ENCODE data around the gene PRADC1. TPM values are rescaled to one million over a fixed set of nuclear protein-coding genes. Genes with fewer than 3 reads are reported as not detected.

Gene PRADC1
- total RNA-seq, 1 donor from 2014 or later: 24.4 TPM

DNA sequence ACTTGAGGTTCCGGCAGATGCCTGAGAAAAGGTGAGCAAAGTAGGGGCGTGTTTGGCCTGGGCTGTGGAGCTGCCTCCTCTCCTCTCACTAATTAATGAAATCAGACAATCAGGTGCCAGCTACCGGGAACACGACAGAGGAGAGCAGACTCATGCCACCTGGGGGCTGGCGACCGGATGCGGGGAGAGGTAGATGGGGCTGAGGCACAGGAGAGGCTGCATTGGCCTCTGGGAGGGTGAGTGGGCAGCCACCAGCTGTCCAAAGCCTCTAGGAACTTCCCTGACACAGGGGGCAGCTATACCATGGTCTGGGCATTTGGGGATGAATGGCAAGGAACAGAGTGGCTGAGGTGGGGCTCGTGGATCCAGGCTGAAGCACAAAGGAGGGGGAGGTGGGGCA is 26.2 kb upstream of the PRADC1 start:
- no peak for ATAC-seq
- no peak for DNase-seq (ENCODE audit: low spot score)

- ATAC-seq: no peak
- DNase-seq (ENCODE audit: low spot score): no peak
Measured at GRCh38 chr2:73258913-73259215, 25.8 kb upstream of the PRADC1 start.

- DNase-seq (ENCODE audit: low spot score) (no peak), ATAC-seq (no peak)
Measured at GRCh38 chr2:73258186-73258912, 25.3 kb upstream of the PRADC1 start.

DNA sequence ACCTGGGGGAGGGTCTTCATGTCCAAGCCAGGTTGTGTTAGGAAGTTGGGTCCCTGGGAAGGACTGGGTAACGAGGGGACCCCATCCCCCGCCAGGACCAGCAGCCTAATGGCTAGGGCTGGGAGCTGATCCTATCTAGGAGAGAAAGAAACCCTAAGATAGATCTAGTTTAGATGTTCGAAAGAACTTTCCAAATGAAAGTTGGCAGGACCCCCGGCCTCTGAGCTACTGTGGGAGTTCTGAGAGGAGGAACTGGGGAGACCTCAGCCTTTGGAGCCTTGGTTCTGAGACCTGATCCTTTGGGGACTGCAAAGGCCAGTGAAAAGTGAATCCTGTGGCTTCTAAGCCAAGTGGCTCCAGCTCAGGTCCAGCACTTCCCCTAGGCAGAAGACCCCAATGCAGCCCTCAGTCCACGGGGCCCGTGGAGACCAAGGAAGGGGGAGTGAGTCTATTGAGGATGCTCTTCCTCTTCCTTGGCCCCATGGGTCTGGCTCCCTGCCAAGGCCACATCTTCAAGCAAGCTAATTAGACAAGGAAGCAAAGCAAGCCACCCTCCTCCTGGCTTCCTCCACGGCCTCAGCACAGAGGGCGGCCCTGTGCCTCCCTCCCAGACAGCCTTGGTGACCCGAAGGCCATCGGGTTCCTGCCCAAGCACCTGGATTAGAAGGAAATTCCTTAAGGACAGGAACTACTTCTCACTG is 24.5 kb upstream of the PRADC1 start:
- DNase-seq (ENCODE audit: low spot score) (no peak), ATAC-seq (no peak)

GRCh38 chr2:73257021-73257420 is 24.0 kb upstream of the PRADC1 start:
- no peak for DNase-seq (ENCODE audit: low spot score)
- no peak for ATAC-seq

DNA sequence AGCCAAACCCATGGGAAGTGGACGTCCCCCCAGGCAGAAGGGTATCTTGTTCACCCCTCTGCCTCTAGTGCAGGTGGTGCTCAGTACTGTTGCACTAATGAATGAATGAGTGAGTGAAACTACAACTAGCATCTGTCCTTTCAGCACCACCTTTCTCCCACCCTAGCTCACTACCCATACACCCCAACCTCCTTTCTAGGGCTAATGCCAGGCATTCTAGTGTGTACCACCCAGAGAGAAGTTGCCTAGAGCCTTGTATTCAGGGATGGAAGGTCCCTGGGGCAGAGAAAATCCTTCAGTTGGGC is 23.5 kb upstream of the PRADC1 start:
- DNase-seq (ENCODE audit: low spot score) (no peak), ATAC-seq (no peak)

DNA sequence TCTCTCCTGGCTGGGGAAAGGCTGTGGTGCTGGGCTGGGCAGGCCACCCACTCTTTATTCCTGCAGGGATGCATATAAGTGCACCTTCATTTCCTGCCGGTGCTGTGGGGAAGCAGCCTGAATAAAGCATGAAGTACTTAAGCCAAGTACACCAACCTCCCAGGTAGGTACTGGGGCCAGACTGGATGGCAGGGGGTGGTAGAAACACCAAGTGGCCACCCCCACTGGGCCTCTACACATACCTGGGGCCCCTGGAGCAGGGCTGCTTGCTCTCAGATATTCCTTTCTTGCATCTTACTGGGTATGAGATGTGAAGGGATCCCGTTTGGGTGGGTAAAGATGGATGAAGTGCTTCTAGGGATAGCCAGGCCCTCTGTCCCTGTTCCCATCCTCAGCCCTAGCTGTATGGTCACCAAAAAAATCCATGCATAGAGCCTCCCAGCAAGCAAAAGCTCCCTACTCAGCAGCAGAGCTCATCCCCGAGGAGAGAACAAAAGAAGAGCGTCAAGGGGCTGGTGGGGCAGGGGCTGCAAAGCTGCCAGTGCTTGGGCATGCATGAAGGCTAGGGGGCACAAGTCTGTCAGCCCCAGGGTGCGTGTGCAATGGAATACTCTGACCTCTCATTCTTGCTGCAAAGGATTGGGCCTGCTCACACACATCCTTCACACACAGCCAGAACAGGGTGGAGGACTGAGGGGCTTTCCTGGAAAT is 23.0 kb upstream of the PRADC1 start:
- DNase-seq (ENCODE audit: low spot score) (no peak), ATAC-seq (no peak)

DNA sequence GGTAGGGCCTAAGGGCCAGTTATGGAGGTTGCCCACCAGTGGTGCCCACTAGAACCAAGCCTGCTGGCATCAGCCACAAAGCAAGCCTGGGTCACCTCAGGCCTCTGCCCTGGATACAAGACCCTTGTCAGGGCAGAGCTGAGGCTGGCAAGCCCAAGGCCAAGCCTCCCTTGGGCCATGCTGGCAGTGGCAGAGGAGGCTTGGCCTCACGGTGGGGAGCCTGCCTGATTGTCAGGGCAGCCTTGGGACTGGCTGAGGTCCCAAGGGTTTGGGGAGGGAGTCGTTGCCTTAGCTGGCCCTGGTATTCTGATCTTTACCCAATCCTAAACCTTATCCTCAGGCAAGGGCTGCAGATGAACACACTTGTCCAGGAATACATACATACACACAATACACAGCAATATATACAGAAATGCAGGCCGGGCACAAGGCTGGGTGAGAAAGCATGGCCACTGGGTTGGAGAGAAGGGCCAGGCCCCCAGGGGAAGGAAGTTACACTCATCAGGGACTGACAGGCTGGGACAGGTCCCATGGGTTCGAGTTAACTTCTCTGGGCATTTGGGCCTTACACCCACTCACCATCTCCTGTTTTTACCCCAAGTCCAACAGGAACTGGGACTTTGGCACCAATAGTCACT is 22.1 kb upstream of the PRADC1 start:
- no peak for ATAC-seq
- DNase-seq (ENCODE audit: low spot score): no peak

GRCh38 chr2:73254343-73255006 is 21.4 kb upstream of the PRADC1 start:
- ATAC-seq (no peak), DNase-seq (ENCODE audit: low spot score) (no peak)

DNA sequence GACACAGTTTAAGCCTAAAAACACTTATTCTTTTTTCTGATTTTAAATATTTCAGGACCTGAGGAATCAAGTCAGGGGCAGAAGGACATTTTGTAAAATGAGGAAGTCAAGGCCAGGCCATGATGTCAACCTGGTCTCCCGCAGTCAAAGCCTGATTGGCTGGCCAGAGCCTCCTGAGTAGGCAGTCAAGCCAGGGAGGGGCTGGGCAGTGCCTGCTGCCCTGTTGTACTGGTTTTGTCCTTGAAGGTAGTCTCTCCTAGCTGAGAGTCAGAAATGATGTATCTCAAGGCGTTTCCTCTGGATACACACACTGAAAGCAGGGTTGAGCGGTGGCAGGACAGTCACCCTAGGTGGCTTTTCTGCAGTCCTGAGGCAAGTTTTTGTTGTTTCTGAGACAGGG is 20.9 kb upstream of the PRADC1 start:
- ATAC-seq (no peak), DNase-seq (ENCODE audit: low spot score) (no peak)

DNA sequence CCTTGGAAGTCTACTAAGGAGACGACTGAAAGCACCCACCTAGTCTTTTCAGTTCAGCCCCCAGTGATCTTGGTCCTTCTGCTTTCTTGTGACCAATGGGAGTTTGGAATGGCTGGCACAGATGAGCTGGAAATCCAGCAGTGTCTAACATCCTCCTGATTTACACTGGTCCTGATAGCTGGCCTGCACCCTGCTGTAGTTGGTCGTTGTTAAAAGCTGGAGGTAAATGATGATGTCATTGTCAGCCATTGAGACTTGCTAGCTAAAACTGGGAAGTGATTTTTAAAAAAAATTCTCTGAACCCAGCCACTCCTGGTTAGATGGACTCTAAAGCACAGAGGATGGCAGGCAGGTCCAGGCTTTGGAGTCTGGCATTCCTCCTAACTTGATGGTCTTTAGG is 20.4 kb upstream of the PRADC1 start:
- ATAC-seq: no peak
- DNase-seq (ENCODE audit: low spot score): no peak

- DNase-seq (ENCODE audit: low spot score): no peak
- no peak for ATAC-seq
Measured at GRCh38 chr2:73252238-73253027, 19.4 kb upstream of the PRADC1 start.

DNA sequence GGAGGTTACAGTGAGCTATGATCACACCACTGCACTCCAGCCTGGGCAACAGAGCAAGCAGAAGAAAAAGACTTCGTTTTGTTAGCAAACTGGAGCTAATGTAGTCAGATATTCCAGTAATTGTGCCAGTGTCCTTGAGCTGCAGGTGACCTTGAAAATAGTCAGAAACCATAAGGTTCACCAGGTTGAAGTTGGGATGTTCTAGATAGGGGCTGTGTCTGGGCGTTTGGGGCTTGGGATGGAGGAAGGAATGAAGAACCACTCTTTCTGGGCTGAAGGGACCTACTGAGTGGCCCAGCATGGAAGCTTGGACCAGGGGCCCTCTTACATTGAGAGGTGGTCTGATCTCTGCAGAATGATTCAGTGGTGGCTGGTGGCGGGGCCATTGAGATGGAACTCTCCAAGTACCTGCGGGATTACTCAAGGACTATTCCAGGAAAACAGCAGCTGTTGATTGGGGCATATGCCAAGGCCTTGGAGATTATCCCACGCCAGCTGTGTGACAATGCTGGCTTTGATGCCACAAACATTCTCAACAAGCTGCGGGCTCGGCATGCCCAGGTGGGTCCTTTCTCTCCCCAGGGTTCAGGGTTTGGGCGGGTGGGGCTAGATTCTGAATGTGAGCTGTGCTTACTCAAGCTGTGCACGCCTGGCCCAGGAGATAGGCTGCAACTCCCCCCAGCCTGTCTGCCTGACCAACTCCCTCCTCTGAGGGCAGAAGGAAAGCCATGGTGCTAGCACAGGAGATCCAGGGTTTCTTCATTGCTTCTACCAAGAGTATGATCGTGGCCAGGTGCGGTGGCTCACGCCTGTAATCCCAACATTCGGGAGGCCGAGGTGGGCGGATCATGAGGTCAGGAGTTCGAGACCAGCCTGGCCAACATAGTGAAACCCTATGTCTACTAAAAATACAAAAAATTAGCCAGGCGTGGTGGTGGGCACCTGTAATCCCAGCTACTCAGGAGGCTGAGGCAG is 18.1 kb upstream of the PRADC1 start:
- DNase-seq (ENCODE audit: low spot score) (no peak), ATAC-seq (no peak)

GRCh38 chr2:73249636-73250035 is 16.6 kb upstream of the PRADC1 start:
- DNase-seq (ENCODE audit: low spot score): no peak
- ATAC-seq: no peak

GRCh38 chr2:73246850-73247249 is 13.8 kb upstream of the PRADC1 start:
- ATAC-seq (no peak), DNase-seq (ENCODE audit: low spot score) (no peak)

DNA sequence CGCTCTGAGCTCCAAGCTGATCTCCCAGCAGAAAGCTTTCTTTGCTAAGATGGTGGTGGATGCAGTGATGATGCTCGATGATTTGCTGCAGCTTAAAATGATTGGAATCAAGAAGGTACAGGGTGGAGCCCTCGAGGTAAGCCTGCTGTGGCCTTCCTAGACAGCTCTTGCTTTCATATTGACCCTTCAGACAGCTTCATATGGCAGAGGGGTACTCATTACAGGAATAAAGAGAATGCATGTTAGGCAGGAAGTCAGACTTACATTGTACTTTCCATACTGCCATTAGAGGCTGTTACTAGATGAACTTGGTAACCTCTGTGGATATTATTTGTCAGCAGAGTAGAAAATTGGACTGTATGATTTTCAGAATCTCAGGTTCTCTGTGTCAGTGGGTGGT is 11.5 kb upstream of the PRADC1 start:
- ATAC-seq: no peak
- DNase-seq (ENCODE audit: low spot score): no peak

DNA sequence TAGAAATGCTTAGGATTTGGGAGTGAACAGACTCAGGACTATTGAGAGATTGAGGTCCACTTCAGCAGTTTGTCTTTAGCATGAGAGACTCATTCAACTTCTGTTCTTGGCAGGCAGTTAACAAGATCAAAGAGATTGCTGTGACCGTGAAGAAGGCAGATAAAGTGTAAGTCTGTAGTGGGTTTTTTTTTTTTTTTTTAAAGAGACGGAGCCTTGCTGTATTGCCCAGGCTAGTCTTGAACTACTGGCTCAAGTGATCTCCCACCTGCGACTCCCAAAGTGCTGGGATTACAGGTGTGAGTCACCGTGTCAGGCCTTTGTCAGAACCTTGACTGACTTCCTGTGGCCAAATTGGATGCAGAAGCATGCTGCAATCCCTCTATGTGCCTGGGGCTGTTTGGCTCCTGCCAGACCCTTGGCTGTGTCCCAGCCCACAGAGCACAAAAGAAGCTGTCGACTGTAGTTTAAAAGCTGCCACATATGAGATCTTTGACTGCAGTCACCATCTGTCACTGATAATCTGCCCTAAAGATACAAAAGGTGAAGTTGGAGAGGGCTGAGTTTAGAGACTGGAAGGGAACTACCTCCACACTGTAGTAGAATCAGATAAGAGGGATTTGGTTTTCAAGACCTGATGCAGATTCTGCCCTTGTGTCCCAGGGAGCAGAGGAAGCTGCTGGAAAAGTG is 11.0 kb upstream of the PRADC1 start:
- ATAC-seq: no peak
- DNase-seq (ENCODE audit: low spot score): no peak

DNA sequence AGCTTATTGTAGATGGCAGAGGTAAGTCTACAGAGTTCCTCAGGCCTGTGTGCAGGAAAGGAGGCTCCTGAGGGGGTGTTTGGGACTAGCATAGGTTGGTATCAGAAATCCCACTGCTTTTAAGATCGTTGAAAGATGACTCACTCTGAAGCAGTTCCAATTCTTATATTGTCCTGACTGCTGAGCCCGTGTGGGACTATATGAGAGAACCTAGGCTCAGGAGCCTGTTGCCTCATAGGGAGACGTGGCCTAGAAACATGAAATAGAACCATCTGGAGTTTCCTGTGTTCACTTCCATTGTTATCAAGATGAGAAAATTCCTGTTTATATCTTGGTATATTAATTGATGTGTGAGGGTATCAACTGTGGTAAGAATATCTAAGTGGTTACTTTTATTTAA is 6.7 kb upstream of the PRADC1 start:
- DNase-seq (ENCODE audit: low spot score): no peak
- no peak for ATAC-seq

DNA sequence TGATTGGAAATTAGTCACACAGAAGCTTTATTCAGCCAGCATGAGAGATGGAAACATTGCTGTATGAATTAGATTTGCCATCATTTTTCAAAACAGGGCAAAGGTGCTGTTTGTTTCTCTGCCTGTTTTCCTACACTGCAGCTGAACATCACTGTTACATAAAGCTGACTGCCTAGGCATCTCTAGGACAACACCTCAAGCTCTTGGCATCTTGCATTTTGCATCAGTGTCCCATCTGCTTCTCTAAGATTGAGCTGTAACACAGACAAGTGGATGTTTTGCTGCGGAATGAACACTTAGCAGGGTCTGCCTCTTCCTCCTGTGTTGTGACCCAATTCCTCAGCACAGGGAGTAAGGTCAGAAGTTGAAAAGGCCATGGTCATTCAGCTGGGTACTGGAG is 5.9 kb upstream of the PRADC1 start:
- ATAC-seq (no peak), DNase-seq (ENCODE audit: low spot score) (no peak)
